Activated CD4-positive, alpha-beta T cell treated with anti-CD3 and anti-CD28 coated beads, Interleukin-2, Interleukin-6, amounts not matched to agents 100 ng/mL and 50 ng/mL, durations not matched to agents 16 hours and 8 hours (primary cell): Measurements from ENCODE around the gene NPBWR2.
A peak's percentile ranks its signal among the peaks of the same experiment; 100 is the strongest.

Source experiments
- DNase-seq: peaks from one replicate; pipeline ENCODE4 v3.0.0-alpha.2; 2020

Gene NPBWR2

DNA sequence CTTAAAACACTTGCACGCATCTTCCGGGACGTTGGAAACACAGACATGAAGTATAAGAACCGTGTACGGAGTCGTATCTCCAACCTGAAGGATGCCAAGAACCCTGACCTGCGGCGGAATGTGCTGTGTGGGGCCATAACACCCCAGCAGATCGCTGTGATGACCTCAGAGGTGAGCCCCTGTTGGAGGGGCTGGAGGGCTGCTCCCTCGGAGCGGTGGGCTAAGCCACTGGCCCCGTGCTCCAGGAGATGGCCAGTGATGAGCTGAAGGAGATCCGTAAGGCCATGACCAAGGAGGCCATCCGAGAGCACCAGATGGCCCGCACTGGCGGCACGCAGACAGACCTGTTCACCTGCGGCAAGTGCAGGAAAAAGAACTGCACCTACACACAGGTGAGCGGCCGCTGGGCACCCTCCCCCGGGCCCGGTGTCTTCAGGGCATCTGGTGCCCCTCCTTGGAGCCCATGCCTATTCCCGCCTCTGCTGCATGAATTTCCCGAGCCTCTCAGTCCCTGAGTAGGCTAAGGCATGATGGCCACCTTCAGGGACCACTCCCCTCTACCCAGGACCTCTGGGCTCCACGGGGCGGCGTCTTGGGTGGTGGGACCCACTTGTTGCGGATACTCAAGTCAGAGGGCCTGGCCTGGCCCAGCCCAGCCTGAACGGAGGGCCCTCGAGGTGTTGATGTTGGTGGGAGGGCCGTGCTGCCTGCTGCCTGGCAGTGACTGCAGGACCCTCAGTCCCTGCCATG lies 36.9 kb downstream of the NPBWR2 start:
- no peak for DNase-seq

DNA sequence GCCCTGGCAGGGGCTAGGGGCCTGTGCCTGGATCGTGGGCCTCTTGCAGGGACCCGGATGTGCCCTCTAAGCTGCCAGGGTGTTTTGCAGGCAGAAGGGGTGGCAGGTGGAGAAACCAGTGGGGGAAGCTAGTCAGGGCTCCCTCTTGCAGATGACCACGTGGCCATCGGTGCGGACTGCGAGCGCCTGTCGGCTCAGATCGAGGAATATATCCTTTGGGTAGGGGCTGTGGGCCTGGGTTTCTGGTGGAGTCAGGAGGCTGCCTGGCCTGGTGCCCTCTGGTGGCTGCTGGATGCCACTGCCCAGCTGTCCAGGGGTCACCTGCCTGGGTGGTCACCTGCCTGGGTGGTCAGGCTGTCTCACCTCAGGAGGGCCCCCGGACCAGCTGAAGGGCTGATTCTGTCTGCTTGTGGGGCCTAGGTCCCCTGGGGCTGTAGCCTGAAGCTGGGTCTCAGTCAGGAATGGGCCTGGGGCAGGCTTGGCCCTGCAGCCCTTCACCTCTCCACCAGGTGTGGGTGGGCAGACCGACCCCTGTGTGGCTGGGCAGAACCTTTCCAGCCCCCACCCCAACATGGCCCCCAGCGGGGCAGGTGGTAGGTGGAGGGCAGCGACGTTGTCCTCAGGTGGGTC lies 37.6 kb downstream of the NPBWR2 start:
- peak; percentile 43 for DNase-seq

DNA sequence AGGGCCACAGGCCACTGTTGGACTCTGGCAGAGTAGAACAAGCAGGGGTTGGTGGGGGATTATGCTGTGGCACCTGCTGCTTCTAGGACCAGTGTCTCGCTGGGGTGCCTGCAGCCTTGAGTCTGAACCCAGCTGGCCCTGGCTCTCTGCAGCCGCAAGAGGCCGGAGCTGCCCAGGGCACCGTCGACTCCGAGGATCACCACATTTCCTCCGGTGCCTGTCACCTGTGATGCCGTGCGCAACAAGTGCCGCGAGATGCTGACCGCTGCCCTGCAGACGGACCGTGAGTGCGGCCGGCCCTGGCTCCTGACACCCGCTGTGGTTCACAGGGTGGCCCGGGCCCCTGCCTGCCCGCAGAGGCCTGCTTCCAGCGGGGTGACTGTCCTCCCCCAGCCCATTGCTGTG lies 38.2 kb downstream of the NPBWR2 start:
- no peak for DNase-seq

DNA sequence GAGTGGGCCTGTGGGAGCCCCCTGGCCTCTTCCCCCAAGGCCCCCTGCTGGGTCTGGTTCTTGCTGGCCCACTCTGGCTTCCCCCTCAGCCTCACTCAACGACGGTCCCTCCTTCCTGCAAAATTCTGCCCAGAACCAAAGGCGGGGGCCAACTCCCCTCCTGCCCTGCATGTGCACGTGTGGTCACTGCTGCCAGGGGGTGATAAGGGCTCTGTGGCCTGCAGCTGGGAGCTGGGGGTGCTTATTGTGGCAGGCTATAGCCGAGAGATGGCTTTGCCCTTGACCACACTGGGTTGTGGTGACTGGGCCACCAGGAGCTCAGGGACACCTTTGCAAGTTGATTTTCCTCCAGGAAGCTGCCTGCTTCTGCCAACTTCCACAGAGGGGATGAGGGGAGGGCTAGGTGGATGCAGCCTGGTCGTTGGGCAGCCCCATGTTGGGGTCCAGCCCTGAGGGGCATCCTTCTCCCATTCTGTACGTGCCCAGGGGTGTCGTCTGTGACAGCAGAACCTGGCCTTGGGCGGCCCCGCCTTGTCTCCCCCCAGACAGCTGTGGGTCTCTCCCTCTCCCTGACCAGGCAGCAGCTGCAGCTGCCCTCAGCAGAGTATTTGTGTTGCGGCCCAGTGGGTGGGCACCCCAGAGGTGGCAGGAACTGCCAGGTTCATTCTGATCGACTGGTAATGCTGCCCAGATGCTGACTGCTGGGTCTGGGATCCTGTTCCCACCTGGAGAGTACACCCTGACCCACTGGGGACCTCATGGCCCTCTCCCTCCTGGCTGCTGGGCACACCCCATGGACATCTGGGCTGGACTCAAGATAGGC lies 38.8 kb downstream of the NPBWR2 start:
- no peak for DNase-seq

DNA sequence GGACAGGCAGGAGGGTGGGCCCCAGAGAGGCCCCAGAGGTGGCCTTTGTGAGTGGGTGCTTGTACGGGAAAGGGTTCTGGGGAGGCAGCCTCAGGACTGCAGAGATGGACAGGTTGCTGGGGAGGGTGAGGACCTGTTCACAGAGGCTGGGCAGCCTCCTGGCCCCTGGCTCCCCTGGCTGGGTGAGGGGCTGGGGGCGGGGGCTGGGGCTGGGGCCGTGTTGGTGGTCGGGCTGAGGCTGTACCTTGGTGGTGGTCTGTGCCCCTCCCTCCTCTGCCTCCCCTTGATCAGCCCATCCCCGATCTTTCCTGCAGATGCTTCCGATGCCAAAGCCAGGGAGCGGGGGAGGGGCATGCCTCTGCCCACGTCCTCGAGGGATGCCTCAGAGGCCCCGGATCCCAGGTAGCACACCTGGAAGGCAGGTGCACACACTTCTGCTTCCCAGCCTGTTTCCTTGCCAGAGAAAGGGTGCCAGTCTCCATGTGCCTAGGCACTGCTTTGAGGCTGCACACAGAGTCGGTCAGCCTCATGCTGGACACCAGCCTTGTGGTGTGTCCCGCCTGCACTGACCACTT lies 39.5 kb downstream of the NPBWR2 start:
- DNase-seq: no peak

DNA sequence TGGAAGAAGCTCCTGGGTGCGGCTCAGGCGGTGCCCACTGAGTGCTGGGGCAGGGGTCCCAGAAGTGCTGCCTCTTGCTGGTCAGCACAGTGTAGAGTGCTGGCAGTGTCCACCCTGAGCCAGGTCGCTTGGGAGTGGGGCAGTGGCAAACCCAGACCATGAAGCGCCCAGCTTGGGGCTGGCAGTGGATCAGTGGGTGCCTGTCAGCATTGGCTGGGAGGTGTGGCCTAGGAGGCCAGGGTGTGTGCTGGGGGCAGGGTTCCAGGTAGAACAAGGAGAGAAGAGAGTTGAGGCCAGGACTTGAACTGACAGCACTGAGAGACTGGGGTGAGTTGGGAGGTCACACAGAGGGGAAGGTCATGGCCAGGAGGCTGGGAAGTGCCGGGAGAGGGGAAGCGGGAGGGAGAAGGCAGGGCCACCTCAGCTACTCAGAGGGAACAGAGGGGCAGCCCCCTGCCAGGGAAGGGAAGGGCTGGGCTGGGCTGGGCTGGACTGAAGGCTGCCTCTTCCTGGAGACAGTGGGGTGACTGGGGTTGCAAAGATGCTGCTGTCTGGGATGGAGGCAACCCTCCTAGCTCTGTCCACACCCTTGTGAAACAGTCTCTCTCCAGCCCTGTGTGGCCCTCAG lies 40.2 kb downstream of the NPBWR2 start:
- no peak for DNase-seq

DNA sequence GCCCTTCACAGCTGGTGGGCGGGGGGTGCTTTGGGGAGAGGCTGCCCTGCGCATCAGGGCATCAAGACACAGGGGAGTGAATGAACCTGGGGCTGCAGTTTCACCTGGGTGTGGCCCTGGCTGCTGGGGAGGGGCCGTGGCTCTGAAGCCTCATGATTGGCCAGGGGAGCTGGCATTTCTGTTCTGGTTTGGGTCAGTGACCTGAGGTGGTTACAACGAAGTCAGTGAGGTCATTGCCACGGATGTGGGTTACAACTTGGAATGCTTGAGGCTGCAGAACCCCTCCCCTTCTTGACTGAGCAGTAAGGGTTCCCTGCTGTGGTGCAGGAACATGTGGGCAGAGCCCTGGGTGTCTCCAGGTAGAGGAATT lies 41.4 kb downstream of the NPBWR2 start:
- DNase-seq: peak; percentile 89

DNA sequence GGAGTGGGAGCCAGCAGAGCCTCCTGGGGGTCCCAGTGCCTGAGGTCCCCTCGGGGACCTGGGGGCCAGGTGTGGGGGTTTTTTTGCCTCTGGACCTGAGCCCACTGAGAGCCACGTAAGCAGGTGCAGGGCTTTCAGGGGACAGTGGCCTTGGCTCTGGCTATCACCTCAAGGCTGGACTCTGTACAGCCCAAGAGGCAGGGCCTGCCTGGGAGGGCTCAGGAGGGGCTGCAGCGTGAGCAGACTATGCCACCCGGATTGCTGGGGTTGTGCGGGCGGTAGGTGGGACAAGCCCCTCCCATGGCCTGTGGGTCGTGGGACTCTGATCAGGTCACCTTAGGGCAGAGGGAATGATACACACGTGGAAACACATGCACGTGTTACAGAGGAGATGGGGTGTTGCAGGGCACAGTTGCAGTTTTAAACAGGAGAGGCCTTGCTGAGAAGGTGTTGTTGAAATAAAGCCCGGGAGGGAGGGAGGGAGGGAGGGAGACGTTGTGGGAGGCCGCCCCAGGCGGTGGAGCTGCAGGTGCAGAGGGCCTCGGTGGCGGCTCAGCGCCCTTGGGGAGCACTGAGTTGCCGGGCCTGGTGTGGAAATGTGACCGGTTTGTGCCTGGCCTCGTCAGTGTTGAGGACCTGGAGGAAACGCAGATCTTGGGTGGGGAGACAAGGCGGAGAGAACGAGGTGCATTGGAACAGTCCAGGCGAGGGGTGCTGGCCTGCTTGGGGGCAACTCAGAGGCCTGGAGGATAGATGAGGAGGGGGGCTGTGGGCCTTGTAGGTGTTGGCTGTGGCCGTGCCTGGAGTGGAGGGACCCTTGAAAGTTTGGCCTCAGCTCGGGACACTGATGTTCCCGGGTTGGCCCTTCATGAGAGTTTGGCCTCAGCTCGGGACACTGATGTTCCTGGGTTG lies 42.0 kb downstream of the NPBWR2 start:
- no peak for DNase-seq

DNA sequence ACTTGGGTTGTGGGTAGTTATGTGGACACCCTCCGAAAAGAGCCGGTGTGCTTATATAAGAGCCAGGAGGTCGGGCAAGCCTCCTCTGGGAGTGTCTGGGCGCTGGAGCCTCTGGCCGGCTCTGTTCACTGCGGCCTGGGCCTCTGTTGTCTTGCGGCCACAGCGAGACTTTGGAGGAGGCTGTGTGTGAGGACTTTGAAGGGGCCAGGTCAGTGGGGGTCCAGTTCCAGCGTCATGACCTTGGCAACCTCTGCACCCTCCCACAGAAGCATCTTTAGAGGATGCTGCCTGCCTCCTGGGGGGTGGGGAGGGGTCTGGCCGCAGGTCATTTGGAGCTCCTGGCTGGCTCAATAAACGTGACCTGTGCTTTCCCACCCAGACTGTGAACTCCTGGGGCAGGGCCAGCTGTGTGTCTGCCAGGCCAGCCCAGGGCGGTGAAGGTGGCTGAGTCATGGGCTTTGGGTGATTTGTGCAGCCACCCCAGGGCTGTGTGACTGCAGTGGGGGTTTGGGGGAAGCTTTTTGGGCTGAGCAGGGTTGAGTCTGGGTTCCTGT lies 43.1 kb downstream of the NPBWR2 start:
- DNase-seq: no peak

DNA sequence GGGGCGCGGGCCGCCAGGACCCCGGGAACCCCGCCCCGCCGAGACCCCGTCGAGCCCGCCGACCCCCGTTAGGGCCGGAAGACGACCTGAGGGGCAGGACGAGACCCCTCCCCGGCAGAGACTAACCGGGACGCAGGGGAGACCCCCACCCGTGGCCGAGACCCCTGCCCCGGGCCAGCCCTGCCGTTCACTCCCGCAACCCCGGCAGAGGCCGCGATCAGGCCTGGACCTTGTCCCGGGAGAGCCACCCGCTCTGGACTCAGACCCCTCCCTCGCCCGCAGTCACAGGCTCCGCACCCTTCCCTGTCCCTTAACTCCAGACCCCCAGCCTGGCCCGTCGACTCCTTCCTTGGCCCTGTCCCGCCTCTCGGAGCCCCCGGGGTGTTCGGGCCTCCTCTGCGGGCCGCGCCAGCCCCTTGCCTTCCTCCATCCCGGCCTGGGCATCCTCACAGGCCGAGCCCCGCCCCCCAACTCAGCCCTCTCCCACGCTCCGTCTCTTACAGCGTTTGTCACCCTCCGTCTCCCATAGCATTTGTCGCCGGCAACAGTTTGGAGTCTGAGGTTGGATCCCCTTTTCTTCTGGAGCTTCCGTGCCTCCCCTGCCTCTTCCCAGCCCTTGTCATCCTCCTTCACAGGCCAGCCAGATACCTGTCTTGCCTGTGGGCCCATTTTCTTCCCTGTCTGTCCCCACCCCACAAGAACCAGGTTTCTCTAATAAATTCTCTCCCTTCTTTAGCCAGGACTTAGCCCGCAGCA lies 43.8 kb downstream of the NPBWR2 start:
- no peak for DNase-seq

DNA sequence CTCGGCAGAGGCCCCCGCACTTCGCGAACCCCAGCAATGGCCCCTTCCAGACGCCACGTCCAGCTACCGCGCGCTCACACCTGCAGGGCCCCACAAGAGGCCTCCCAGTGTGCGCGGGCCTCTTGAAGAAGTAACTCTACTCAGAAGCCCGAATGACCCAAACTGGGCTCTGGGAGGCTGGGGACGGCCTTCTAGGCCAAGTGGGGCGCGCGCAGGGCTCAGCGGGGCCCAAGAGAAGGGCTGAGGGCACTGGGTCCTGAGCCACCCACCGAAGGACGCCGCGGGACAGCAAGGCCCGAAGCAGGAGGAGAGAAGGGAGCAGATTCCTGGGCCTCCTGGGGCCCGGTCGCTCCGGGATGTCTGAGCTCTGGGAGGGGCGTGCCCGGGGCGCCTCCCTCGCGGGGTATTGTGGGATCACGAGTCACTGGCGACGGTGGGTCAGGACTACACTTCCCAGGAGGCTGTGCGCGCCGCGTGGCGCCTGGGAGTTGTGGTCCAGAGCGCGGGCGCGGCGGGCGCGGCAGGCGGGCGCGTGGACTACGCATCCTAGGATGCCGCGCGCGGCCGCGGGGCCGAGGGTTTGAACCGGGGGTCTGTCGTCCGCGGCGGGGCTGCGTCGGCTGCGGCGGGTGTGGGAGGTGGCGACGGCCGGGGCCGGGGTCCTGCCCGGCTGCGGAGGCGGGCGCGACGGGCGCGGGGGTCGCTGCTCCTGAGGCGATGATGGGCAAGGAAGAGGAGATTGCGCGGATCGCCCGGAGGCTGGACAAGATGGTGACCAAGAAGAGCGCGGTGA lies 44.6 kb downstream of the NPBWR2 start, which contains the start of gene TCEA2:
Gene TCEA2, plus strand, starts transcription at position 603 of the 793 bp plus-strand sequence. Its CDS starts 115 bp downstream, at position 718.
- DNase-seq: peak; percentile 98

DNA sequence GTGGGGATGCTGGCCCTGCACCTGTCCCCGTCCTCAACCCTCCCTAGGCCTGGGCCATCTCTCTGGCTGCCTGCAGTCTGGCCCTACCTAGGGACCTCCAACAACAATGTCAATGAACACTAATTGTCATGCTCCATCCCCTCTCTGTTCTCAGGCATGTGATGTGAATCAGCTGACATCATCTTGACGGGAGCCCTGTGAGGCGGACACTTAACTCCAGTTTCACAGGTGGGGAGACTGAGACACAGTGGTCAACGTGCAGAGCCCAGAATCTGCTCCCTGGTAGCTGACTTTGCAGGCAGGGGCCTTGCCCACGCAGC lies 45.1 kb downstream of the NPBWR2 start:
- DNase-seq: no peak

DNA sequence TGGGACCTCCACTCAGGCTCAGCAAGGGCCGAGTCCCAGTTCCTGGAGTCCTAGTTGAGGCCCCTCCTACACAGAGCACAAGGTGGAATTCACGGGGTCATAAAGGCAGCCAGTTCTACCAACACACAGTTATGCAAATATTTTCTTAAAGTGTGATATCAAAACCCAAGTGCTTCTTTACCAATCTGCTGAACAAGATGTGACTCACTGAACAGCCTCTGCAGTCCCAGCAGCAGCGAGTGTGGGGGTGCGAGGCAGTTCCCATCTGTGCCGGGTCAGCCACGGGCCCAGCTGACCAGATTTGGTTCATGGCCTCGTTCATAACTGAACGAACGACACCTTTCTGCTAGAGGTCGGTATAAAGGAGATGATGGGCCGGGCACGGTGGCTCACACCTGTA lies 48.8 kb downstream of the NPBWR2 start:
- DNase-seq: no peak

DNA sequence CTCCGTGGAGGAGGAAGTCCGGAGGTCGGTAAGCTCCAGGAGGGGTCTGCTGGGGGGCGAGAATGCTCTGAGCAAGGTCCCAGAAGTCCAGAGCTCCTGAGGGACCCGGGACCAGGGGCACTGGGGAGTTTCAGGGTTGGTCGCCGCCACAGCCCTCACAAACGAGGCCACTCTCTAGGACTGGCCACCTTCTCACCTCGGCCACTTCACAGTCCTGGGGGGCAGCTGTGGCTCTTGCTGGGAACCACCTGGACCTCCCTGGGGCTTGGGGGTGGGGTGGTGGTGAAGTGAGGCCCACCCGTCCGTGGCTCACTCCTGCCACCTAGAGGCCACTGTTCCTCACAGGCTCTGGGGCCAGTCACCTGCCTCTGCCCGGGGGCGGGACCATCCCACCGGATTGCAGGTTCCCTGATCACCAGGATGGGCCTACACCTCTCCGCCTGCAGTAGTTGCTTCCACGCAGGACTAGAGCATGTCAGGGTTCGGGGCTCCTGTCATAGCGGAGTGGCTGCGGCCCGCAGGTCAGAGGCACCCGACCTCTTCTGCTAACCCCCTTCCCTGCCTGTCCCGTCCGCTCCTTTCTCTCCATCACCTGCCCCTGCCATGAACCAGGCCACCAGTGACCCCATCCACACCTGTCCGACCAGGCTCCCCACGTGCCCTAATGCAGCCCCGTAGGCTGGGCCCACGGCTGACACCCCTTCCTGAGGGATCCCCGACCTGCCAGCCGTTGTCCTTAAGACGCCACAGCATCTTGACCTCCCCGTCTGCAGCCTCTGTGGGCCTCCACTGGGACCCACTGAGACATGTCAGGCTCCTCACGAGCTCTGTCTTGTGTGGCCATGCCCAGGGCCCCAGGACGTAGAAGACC lies 49.5 kb downstream of the NPBWR2 start:
- peak; percentile 88 for DNase-seq

DNA sequence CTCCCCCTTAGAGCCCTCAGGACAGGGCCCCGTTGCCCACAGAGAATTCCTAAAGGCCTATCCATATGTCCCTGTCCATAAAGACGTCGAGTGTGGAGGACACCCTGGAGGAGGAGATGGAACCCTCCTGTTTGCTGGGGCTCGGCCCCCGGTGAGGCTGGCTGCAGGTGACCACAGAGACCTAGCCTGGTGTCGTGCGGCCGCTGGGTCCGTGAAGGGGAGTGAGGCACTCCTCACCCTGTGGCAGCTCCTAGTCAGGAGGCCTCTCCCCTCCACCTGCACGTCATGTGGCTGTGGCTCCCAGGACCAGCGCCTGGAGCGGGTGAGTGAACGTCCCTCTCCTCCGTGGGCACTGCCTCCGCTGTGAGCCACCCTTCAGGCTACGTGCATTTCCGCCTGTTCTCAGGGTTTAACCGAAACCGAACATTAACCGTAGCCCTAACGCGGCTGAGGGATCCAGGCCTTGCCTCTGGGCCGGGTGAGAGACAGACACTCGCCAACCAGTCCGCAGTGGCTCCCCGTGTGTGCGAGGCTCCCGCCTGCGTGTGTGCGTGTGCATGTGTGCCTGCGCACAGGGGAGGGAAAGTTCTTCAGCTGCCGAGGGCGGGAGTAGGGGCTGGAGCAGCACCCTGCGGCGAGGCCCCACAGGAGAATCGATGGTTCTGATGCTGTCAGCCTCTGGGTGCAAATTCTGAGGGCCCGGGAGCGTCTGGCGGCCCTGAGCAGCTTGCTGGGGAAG lies 50.3 kb downstream of the NPBWR2 start:
- DNase-seq: peak; percentile 24

DNA sequence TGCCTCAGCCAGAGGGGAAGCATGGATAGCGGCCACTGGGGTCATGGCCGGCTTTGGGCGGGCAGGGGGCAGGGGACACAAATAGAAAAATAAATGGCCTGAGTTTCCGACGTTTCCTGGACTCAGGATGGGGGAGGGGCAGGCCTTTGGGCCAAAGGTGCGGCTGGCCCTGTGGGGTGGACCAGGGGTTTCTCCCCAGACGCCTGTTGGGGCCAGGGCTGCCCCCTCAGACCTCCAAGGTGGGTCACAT lies 50.8 kb downstream of the NPBWR2 start:
- no peak for DNase-seq

DNA sequence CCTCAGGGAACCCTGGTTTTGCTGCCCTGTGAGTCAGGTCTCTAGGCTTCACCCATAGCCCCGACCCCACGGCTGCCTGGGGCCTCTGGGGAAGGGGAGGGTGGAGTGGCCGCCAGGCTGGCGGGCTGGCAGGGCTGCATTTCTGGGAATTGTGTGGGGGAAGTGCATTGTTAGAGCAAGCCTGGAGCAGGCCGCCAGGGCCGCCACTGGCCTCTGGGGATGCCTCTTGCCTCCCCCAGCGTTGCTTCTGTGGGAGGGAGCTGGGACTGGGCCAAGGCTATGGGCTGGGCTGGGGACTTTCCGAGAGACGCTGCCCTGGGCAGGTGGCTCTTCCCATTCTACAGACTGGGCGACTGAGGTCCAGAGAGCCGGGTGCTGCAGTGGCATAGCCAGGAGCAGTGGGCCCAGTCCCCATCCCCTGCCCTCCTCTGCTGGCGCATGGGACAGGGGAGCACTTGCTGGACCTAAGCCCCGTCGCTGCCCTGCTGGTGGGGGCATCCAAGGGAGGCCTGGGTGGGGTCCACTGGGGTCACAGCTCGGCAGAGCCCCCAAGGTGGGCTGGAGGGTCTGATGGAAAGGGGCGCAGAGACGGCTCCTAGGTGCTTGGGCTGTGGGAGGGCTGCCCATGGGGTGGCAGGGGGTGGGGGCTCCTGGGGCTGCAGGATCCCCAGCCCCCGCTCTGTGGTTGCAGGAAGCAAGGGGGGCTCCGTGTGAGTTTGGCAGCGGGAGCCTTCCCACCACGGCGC lies 51.3 kb downstream of the NPBWR2 start:
- DNase-seq: no peak

DNA sequence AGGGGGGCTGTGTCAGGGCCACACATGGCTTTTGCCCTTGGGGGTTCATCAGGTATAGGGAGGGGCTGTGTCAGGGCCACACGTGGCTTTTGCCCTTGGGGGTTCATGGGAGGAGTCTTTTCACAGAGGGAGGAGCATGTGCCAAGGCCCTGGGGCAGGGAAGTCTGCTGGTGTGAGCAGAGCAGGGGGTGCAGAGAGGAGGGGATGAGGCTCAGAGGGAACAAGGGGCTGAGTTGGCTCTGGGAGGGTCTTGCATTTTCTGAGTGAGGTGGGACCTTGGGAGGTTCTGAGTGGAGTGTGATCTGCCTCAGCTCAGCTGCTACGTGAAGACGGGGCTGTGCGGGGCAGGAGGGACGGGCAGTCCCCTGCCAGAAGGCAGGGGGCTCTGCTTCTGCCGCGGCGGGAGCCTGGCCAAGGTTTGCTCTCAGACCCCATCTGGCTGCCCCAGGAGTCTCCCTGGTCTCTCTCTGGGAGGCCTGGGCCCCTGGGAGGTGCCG lies 51.9 kb downstream of the NPBWR2 start:
- no peak for DNase-seq
